CD4-positive, alpha-beta T cell treated with Interleukin-12 subunit alpha and Interleukin-12 subunit beta, for 1 hour (primary cell): ENCODE measurements around the gene GPR15.

ENCODE experiments used
- DNase-seq: peaks from one replicate; pipeline ENCODE4 v3.0.0-alpha.2; 2020

Gene GPR15

DNA sequence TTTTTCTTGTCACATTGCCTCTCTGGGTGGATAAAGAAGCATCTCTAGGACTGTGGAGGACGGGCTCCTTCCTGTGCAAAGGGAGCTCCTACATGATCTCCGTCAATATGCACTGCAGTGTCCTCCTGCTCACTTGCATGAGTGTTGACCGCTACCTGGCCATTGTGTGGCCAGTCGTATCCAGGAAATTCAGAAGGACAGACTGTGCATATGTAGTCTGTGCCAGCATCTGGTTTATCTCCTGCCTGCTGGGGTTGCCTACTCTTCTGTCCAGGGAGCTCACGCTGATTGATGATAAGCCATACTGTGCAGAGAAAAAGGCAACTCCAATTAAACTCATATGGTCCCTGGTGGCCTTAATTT, 478 bp downstream of the GPR15 start:
- no peak for DNase-seq

DNA sequence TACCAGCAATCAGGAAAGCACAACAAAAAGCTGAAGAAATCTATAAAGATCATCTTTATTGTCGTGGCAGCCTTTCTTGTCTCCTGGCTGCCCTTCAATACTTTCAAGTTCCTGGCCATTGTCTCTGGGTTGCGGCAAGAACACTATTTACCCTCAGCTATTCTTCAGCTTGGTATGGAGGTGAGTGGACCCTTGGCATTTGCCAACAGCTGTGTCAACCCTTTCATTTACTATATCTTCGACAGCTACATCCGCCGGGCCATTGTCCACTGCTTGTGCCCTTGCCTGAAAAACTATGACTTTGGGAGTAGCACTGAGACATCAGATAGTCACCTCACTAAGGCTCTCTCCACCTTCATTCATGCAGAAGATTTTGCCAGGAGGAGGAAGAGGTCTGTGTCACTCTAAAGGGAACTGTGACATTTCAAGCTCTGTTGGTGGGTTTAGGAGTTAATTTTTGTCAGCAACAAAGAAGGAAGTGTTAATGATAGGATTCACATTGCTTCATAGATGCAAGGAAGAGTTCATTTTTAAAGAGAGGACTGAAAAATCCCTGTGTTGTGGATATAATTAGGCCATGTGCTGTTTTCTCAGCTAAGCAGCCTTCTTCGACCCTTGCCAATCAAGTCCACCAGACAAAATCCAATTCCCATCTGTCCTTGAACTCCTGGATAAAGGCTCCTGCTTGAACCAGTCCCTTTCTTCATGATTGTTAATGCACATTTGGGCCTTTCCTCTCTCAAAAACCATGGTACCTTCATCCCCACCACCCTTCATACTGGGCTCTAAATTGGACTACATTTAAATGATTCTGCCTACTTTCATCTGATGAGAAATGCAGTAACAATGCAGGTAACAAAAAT, 1.2 kb downstream of the GPR15 start:
- no peak for DNase-seq

DNA sequence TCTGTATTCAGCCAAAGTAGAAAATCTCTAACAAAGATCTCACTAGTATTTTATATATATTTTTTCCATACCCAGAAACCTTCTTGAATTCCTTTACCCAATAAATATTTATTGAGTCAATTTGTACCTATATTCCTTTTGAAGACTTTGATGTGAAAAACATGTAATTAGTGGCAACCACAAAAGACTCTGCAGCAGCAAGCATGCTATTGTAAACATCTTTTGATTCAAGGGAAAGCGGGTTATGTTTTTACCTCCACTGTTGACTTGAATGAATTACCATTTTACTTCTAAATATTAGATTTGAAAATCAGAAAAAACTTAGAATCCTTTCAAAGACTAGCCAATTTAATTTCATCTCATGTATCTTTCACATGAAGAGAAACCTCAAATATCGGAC, 2.4 kb downstream of the GPR15 start:
- no peak for DNase-seq

DNA sequence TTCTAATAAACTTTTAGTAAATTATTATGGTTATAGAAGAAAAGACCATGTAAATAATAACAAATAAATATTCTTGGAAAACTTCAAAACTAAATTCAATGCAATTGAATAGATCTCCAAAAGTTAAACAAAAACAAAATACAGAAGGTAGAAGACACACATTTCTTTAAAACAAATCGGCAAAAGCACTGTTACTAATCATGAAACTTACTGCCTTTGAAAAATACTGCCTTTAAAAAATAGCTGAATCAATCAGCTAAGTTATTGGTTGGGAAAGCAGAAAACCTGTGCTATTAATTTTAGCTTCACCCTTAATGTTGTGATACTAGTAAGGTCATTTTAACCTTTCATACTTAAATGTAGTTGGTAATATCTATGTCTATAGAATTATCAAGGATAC, 3.0 kb downstream of the GPR15 start:
- no peak for DNase-seq

DNA sequence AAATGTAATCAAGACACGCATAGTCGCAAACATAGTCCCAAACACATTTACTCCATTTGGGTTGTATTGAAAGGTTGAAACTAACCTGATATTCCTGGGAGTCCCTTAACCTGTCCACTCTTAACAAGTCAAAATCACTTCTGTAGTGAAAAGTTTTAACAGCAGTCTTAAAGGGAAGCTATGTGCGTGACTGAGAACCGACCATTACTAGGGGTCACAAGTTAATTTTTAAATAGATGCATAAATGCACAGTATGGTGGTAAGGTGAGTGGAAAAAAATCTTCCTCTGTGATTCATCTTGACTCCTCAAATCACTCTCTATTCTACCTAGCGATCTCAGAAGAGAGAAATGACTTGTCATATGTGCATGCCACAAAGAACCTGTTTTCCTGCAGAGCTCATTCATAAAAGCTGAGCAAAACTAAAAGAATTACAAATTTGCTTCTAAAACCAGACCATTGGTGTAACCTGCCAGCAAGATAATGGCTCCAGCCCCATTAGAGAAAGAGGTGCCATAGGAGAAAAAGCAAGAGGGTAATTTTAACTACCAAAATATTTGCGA, 4.8 kb downstream of the GPR15 start:
- no peak for DNase-seq

DNA sequence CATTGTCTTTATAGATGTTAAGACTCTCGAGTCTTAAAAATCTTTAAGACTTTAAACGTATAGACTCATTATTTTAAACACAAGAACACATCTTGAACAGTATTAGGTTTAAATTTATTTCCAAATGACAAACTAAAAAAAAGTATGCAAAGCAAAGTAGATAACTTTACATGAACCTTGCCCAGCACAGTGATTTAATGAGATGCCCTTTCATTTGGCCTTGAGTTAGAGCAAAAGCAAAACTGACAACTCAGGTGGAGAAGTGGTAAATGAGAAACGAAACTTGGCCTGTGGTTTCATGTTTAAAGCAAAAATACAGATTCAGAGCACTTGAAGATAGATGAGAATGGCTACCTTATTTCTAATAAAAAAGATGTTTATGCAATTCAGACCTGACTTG, 8.6 kb downstream of the GPR15 start:
- DNase-seq = peak; percentile 38

DNA sequence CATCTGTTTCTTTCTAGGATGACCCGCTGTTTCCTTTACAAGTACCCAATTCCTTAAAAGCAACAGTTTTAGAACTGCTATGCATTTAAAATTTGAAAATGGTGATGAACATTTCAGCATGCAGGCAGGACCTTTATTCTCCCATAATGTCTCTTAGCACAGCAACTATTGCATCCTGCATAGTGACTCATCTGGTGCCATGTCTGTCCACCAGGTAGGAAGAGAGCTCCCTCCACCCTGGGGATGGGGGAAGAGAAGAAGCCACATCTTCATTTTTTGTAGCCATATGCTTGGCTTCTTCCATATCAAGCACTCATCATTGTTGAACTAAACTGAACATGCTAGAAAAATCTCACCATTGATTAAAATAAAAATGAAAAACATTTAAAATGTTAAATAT, 9.9 kb downstream of the GPR15 start:
- DNase-seq = no peak

DNA sequence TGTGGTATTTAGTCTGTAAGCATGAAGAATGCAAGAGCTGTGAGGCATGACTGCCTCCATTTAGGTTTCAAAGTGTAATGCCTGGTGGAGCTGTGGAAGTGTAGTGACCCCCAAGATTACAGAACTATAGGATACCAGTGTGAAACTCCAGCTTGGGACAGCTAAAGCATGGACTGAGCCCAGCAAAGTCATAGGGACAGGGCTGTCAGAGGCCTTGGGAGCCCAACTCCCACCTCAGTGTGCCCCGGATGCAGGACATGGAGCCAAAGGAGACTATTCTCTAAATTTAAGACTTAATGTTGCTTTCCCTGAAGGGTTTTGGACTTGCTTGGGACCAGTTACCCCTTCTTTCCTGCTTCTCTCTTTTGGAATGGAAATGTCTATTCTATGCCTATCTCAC, 10.8 kb downstream of the GPR15 start:
- DNase-seq = no peak

DNA sequence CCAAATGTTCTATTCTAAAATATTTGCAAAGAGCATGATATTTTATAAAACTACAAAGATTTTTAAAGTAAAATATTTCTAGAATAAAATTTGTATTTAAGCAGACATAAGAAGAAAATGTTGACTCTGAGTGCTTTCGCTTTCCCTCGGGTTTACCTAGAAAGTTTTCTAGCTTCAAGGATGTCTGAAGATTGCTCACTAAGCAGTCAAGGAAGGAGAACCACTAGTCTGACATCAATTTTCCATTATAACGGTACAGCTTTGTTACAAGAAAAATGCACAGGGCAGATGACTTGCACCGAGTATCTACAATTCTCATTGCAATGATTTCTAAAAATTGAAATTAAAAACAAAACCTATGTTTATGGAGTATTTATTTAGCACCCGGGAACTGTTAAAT, 14.2 kb downstream of the GPR15 start:
- DNase-seq = no peak

DNA sequence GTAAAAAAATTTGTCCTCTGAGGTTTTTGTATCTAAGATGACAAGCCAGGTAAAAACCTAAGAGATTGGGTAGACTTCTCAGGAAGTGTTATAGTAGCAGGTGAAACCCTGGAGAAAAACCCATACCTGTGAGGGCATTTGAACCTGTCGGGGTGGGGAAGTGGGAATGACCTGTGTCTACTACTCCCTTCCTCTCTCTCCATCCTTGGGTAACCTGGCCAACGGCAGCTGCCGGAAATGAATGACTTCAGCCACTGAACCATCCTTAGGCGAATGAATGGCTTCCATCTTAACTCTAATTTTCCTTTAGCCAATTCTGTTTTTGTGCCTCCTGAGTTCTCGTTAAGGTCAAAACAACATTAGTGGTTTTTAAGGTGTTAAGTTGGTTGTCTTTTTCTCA, 16.8 kb downstream of the GPR15 start:
- no peak for DNase-seq

DNA sequence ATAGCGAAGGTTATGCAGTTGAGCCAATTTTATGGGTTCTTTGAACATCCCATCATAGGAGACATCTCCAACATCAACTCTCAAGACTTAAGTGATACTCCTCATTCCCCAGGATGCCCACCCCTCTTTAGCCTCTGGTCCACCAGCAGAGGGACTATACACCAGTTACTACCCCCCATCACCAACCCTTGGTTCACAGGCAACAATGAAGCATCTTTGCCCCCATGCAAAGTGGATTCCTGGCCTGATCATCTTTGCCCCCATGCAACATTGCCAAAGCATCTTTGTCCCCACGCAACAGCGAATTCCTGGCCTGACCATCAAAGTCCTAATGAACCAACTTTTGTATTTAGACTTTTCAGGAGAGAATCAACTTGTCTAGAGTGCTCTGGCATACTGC, 19.1 kb downstream of the GPR15 start:
- no peak for DNase-seq

DNA sequence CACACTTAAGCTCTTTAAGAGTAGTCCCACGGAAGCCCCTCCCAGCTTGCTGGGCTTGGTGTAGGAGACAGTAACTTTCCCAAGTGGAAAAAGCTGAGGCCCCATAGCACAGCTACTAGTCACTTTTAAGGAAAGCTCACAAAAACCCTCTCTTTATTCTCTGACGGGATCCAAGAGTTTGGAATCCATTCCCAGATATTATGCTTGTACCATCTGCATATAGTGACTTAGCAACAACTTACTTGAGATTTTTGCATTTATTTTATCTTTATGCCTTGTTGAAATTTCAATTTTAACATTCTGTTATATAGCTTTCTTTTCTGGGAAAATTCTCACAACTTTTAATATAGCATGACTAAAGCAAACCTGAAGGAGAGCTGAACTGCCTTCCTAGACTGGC, 19.5 kb downstream of the GPR15 start:
- no peak for DNase-seq

DNA sequence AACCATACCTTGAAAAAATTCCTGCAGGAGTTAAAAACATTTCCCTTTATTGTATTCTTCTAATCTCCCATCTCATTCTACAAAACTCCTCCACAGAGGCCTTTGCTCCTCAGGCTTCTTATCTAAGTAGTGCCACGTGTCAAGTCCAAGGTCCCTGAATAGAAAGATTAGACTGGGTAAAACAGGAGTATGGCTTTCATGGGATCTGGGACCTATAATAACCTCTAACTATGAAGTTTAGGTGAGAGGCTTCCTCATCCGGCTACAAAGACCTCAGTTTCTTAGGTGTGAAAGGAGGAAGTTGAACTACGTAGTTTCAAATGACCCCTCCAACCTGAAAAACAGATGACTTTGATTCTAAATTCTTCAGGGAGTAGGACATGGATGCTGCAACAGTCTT, 20.0 kb downstream of the GPR15 start:
- DNase-seq = no peak

DNA sequence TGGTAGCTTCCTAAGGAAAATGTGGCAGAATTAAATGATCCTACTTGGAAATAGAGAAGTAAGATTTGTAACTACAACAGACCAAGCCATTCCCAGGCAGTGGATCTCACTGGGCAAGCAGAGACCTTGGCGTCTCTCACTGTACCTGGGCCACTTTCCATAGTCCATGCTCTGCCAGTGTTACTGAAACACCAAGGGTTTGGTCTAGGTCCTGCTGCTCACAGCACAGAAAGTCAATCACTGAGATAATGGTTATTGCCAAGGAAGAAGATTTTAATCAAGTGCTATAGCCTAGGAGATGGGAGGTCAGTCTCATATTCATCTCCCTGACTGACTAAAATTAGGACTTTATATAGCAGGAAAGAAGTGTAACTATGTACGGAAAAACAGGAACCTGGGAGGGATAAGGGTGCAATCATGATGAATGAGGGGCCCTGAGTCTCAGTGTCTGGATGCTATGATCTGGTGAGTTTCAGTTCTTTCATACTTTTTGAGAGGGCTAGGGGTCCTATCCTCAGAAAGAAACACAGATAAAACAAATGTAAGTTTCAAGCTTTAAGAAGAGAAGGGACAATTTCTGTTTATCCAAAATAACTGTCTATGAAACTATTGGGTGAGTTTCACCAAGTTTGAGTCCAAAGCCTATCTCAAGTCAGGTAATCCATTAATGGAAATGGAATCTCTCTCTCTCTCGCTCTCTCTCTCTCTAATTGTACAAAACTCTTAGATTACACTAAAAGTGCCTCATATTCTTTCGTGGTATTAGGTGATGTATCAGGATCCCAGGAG, 20.6 kb downstream of the GPR15 start:
- no peak for DNase-seq

DNA sequence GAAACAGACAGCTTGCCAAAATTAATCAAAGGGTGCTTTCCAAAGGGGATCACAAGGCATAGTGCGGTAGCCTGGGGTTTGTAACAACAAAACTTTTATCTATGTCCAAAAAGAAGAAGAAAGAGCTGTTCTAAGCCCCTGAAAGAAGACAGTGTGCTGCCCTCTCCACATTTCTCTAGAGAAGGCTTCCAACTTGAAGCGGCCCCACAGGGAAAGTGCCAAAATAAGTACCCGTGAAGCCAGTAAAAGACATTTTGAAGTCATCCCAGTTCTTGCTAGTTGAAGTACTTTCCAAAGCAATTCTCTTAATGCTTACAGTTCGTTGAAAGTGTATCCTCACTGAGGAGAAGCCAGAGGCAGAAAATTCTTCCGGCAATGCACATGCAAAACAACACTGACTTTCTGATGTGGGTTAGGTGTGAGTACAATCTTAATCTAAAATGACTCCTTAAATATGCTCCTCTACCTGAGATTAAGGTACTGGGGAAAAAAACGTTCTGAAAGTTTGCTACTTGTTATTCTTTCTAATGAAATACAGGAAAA, 21.3 kb downstream of the GPR15 start:
- no peak for DNase-seq

DNA sequence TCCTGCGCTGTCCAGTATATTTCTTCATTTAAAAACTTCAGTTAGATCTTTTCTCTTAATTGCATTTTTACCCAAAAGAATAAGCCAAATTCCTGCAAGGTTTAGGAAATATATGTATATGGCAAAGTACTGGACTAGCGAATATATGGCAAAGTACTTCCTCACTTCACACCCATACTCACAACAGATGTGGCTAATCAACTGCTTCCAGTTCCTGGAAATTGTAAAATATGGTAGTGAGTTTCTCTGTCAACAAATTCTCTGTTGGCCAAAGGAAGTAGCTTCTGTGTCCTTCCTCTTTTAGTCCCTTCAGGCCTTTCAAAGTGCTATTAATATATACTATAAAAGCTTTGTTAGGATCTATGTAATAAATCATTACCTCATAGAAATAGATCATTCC, 22.0 kb downstream of the GPR15 start:
- DNase-seq = no peak

DNA sequence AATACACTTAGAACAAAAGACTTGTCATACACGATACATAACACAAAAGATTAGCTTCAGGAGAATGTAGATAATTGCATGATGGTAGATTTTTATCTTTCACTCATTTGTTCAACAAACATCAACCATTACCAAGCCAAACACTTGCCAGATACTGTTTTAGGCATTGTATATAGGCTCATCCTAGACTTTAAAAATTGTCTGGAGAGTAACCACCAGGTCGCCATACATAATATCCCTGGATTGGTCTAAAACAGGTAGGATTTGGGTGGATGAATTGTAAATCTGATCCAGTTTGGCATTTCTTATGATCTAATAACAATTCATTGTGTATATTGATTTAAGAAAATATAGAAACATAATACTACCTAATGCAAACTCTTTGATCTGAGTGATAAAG, 22.8 kb downstream of the GPR15 start:
- DNase-seq = no peak

DNA sequence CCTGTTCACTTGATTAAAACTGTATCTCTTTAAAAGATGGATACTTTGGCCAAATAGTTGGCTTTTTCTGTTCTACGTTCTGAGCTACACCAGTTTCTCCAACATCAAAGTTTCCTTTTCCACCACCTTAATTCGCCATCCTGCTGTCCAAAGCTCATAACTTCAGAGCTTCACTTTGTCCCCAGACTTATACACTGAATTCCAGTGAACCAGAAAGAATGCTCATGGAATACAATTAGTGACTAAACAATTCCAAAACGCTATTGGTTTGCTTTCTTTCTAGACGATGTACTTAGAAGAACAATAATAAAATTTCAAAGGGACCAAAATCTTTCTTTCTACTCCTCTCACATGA, 23.2 kb downstream of the GPR15 start:
- no peak for DNase-seq

DNA sequence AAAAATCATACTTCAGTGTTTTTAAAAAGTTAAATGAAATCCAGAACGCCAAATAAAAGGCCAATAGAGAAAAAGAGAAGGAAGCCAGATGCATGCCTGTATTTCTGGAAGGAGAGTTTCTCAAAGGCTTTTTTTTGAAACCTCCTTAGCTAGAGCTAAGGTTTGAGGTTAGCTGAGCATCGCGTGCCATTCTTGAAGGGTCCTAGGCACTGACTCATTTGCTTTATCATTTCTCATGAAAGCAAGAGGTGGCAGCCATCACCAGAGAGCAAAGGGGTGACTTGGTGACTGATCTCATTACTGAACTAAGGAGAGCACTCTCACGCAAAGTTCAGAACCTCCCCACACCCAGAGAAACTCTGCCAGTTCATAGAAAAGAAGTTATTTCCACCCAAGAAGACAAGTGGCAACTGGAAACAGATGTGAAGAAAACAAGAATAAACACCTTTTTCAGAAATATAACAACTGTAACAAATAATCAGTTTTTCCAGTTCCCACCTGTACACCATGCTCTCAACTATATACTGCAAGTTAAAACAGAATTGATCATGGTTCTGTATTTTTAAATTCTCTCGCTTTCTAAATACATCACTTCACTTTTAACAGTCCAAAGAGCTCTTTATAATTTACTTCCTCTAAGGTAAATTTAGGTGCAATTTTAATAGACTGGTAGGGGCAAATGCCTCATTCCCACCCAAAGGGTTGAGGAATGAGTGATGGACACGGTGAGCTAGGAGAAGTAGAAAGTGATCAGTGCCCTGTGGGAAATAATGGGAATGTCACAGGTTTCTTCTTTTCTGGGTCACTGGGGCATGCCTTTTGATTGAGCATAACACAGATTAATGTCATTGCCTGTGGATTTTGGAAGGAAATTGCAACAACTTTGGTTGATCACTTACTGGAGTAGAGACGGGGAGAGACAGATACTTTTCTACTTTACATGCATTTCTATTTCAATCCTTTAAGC, 24.7 kb downstream of the GPR15 start:
- DNase-seq = peak; percentile 63

DNA sequence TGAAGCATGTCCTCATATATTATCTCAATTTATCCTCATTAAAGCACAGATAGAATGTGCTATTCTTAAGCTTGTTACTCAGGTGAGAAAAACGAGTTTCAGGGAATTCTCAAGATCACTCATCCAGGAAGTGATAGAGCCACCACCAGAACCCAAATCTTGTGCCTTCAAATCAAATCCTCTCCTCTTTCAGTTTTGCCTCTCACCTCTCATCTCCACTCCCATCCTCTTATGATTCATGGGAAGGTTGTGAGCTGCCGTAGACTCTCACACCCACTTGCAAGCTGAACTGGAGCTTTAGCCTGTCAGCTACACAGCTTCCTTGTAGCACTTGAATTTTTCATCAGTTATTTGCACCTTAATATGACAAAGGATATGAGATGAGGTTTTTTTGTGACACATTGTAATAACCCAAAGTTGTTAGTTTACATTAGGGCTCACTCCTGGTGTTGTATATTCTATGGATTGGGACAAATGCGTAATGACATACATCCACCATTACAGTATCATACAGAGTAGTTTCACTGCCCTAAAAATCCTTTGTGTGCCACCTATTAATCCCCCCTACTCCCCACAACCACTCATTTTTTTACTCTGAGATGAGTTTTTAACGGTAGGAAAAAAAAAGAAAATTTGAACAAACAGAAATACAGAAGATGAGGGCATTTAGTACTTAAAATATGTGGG, 25.7 kb downstream of the GPR15 start:
- DNase-seq = peak; percentile 41

DNA sequence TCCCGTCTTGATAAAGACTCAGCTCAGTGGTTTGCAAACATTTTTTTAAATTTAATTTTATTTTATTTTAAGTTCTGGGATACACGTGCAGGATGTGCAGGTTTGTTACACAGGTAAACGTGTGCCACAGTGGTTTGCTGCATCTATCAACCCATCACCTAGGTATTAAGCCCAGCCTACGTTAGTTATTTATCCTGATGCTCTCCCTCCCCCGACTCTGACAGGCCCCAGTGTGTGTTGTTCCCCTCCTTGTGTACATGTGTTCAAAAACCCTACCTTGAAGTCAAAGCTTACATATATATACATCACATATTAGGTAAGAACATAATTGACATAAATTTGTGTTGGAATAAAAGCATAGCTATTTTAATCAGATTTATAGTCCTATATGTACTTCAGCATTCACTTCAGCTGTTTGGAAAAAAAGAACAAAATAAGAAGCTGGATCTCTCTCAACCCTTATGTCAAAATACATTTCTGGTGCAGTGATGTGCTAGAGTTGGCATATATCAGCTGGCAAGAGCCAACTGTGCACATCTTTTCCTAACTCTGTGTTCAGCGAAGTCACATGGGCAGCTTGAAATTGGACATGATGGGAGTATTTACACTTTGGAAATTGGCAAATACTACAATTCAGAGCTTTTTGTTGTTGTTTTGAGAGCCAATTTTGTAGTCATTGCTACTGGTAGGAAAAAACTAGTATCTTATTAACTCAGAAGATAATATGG, 26.5 kb downstream of the GPR15 start:
- DNase-seq = no peak
